HG03097 (cell line): ENCODE results near the gene TINAGL1.
A peak's percentile ranks its signal among the peaks of the same experiment; 100 is the strongest.

Experiments used
- ATAC-seq: cut with Tn5 transposase; IDR thresholded peaks from one replicate; pipeline ENCODE4 v1.9.1; 2021; ENCODE audit not compliant: unreplicated experiment, low FRiP score

The TINAGL1 gene

DNA sequence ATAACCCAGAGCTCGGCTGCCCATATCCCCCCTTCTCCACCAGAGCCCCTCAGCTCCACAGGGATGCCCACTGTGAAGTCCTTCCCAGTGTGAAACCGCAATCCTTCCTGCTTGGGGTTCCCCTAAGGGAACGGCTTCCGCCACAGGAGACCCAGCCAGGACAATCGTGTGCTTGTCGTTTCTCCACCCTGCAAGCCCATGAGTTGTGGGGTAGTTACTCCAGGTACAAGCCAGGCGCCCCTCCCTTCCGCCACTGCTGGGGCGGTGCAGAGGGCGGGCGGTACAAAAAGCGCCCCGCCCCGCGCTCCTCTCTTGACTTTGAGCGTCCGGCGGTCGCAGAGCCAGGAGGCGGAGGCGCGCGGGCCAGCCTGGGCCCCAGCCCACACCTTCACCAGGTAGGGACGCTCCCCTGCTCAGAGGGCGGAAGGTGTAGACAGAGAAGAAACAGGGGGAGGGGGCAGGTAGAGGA is at the start of gene TINAGL1:
TSS of gene TINAGL1 (plus strand) at position 315 of the 469 bp plus-strand sequence. CDS start 634 bp downstream, outside the sequence.
- ATAC-seq = no peak

- ATAC-seq = no peak
Measured at GRCh38 chr1:31529999-31530684, 46.2 kb upstream of the TINAGL1 start.

GRCh38 chr1:31531177-31531999 is 44.9 kb upstream of the TINAGL1 start:
- ATAC-seq = no peak

- no peak for ATAC-seq
Measured at GRCh38 chr1:31532173-31532572, 44.1 kb upstream of the TINAGL1 start.

- ATAC-seq = no peak
Measured at GRCh38 chr1:31535561-31535960, 40.8 kb upstream of the TINAGL1 start.

GRCh38 chr1:31539329-31539728 is 37.0 kb upstream of the TINAGL1 start:
- no peak for ATAC-seq

DNA sequence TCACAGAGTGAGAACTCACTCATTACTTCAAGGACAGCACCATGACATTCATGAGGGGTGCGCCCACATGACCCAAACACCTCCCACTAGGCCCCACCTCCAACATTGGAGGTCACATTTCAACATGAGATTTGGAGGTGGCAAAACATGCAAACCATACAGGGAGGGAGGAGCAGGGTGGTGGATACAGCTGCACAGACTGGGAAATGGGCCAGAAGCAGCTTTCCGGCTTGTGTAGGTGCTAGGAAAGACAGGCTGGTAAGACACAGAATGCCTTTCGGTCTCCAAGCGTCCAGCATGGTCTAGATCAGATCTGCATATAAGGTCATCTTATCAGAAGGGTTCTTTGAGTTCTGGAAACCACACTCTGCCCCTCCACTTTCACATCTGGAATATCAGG is 35.1 kb upstream of the TINAGL1 start:
- ATAC-seq = no peak

DNA sequence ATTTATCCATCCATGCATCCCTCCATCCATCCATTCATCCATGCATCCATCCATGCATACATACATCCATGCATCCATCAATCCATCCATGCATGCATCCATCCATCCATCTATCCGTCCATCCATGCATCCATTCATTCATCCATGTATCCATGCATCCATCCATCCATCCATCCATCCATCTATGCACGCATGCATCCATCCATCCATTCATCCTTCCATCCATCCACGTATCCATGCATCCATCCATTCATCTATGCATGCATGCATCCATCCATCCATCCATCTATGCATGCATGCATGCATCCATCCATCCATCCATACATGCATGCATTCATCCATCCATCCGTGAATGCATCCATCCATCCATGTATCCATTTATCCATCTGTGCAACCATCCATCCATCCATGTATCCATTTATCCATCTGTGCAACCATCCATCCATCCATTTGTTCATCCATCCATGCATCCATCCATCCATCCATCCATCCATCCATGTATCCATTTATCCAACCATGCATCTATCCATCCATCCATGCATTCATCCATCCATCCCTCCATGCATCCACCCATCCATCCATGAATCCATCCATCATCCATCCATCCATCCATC is 30.3 kb upstream of the TINAGL1 start:
- ATAC-seq = no peak

GRCh38 chr1:31548534-31548906 is 27.8 kb upstream of the TINAGL1 start:
- ATAC-seq = no peak

GRCh38 chr1:31548907-31549808 is 27.2 kb upstream of the TINAGL1 start:
- peak; percentile 82 for ATAC-seq

GRCh38 chr1:31549809-31550620 is 26.3 kb upstream of the TINAGL1 start:
- ATAC-seq = no peak

GRCh38 chr1:31551208-31551607 is 25.1 kb upstream of the TINAGL1 start:
- ATAC-seq = no peak

DNA sequence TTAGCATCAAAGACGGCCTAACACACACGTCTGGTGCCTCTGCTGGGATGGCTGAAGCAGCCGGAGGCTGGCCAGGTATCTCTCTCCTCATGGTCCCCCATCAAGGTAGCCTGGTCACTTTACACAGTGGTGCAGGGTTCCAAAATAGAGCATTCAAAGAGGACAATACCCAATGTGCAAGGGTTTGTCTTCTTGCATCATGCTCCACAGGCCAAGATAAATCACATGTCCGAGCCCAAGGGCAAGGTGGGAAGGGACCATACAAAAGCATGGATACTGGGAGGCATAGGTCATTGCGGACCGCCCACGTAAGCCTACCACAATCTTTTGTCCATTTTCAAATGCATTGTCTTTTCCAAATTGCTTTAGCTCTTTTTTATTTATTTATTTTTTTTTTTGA is 23.8 kb upstream of the TINAGL1 start:
- ATAC-seq = no peak

DNA sequence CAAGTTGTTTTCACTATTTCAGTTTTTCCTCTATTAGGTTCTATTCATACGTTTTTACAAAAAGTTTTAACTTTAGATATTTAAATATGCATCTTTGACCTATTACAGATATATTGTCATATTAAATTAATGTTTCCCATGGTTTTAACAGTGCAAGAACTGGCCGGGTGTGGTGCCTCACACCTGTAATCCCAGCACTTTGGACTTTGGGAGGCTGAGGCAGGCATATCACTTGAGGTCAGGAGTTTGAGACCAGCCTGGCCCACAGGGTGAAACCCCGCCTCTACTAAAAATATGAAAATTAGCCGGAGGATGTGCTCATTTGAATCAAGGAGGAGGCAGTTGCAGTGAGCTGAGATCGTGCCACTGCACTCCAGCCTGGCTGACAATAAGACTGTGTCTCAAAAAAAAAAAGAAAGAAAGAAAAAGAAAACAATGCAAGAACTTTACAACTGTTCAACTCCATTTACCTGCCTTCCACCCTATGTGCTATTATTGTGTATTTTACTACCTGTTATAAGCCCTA is 19.8 kb upstream of the TINAGL1 start:
- ATAC-seq = no peak

GRCh38 chr1:31559715-31560114 is 16.6 kb upstream of the TINAGL1 start:
- no peak for ATAC-seq

DNA sequence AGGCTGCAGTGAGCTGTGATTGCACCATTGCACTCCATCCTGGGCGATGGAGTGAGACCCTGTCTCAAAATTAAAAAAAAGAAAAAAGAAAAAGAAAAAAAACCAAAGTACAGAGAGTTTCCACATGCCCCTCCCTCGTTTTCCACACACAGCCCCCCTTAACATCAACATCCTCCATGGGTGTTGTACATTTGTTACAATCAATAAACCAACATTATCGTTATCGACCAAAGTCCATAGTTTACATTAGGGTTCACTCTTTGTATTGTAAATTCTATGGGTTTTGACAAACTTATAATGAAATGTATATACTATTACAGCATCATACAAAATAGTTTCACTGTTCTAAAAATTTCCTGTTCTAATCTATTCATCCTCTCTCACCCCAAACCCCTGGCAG is 15.9 kb upstream of the TINAGL1 start:
- no peak for ATAC-seq

- ATAC-seq = no peak
Measured at GRCh38 chr1:31562707-31563360, 13.5 kb upstream of the TINAGL1 start.

GRCh38 chr1:31564606-31564989 is 11.7 kb upstream of the TINAGL1 start:
- ATAC-seq = no peak
